Stimulated activated naive CD4-positive, alpha-beta T cell (primary cell): ENCODE measurements around the gene CA12.
"Not testable (repeated sequence)": the region's sequence is repeated elsewhere in the genome, so short reads cannot be mapped to it uniquely, and the experiment has no call there.

ENCODE experiments used
- DNase-seq, 6 experiments: peaks; one replicate each; lab custom pipeline; 2025; lab: John Stamatoyannopoulos, UW

Gene CA12

DNA sequence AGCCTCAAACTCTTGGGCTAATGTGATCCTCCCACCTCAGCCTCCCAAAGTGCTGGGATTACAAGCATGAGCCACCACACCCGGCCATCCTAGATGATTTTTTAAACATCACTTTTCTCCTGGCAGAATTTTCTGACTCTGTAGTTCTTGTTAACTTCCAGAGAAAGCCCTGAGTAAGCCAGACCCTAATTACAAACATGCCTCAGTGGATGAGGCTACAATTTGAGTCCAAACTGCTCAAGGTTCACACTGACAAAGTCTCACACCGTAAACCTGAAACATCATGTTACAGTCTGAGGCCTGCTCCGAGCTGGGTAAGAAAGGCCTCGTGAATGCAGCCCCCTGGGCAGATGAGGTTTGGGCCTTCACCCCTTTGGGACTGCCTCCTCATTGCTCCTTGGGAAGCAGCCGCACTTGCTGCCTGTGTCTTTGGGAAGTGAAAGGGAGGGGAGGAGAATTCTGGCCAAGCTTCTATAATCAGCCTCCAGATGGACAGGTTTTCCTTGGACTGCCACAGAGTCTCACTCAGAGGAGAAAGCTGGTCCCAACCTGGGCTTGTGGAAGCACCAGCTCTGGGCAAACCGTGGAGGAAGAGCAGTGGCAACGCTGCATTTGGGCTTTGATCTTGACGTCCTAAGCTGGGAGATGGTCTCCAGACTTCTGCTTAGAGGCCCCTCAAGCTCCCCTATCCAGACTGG, 46.0 kb downstream of the CA12 start:
- DNase-seq: no peak

DNA sequence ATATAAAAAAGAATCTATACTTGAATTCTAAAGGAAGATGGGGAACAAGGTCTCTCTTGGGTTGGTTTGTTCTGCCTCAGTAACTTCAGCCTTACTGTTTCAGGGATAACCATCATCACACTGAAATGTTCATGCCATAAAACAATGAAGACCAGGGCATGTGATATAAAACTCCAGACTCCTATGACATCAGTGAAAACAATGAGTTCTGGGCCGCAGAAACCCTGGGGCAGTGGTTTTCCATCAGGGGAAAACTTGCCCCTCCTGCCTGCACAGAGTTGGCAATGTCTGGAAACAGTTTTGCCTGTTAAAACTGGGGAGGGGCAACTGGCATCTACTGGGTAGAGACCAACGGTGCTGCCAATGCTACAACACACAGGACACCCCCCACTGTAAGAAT, 46.8 kb downstream of the CA12 start:
- DNase-seq: no peak

DNA sequence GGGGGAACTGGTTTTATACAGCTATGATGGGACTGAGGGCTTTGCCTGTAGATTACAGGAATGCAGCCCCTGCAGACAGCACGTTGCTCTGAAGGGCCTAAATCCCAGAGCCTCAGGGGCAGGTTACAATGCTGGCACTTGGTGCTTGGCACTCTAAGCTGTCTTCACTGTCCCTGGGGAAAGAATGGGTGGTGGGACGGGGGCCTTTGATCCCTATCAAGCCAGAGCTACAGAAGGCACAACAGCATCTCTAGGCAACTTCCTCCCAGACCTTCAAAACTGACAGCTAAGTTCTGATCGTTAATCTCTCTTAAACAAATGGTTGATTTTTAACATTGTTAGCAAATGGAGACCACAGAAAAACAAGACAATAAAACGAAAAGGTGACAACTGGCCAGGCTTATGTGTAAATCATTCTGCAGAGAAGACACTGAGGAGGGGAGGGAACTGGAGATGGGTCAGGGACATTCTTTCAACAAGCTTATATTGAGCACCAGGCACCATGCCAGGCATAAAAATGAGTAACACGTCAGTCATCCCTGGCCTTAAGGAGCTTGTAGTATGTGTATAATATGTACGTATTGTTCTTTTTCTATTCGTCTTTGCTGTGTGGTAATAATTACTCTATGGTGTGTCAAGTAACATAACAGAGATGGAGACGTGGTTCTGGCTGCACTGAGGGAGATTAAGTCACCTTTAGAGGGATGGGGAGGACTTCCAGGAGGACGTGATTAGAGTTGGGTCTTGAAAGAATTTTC, 49.1 kb downstream of the CA12 start:
- DNase-seq: no peak

DNA sequence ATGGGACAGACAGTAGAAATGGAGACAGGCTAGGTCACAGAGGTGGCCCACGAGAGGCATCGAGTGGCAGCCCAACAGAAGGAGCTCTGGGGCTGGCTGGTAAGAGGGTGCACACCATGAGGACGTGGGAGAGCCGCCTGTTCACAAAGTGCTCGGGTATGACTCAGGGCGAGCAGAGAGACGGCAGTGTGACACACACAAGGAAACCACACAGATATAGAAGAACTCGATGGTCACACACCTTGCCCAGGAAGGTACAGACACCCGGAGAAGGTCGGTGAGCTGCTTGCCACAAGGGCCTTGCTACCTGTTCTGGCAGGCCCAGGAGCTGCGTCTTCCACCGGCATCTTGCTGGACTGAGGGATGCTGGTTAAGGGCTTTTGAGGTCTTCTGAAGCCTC, 50.2 kb downstream of the CA12 start:
- DNase-seq: no peak

DNA sequence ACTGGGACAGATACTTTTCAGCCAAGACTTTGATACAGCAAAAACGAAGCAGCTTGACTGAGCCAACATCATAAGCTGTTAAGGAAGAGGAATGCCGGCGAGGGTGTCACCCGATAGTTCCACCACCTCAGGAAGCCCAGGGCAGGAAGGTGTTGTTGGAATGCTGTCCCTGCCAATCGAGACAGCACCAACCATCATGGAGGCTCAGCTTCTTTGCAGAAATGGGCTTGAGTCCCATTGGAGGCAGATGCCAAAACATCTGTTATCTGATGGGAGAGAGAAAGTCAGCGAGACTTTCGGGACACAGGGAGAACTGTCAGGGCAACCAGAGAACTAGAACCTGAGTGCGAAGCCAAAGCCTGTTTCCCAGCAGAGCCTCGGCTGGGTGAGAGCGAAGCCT, 50.7 kb downstream of the CA12 start:
- DNase-seq: no peak

DNA sequence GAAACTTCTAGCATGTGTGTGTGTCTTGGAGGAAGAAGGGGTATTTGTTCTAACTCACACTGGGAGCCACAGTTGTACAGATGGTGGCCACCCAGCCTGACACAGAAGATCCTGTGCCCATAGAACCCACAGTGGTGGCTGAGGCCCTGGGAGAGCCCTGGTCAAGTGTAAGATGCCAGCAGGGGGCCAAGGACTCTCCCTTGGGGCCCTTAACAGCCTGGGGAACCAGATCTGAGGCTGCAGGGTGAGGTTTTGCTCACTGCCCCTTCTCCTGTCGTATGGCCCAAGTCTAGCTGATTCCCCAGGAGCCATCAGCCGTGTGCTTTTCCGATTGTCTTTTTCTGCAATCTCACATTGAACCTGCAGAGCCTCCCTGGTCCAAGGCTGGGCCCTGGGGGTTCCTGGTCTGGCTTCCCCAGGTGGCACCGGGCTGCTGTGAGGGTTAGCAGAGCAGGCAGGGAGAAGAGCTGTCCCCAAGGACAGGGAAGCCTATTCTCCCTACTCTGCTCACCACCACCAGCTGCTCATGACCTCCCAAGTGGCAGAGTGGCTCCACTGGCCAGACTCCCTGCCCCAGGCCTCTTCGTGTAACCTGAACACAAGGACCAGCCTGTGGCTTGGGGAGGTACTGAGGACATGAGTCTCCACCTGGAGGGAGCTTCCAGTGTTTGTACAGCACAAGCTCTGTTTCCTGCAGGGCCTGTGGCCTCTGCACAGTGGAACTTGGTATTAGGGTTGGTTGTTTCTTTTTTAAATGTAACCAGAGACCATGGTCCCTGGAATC, 51.9 kb downstream of the CA12 start:
- DNase-seq: no peak

DNA sequence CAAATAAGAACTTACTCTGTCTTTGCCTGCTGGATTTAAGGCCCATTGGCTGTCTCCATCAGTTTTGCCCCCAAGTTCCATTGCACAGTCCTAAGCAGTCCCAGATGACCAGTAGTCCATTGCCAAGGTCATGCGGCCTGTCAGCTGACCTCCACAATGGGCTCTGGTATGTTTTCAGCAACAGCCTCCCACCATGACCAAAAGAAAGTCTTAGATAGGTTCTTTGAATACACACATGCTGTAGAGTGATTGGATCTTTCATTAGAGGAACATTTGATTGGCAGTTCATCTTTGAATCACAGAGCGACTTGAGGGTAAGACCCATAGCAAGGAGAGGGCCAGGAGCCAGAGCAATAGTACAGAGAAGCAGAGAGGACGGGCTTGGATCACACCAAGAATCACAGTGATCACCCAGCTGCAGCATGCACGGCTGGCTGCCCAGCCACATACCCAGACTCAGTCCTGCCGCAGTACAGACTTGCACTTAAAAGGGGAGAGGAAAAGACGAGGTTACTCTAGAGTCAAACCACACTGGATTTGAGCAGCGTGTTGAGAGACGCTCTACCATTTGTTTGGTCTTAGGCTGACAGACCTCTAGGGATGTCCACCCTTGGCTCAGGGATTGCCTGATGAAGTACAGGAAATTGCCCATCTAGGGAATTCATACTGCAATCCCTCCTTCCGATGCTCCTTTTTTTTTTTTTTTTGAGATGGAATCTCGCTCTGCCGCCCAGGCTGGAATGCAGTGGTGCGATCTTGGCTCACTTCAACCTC, 53.8 kb downstream of the CA12 start:
- no peak for DNase-seq

DNA sequence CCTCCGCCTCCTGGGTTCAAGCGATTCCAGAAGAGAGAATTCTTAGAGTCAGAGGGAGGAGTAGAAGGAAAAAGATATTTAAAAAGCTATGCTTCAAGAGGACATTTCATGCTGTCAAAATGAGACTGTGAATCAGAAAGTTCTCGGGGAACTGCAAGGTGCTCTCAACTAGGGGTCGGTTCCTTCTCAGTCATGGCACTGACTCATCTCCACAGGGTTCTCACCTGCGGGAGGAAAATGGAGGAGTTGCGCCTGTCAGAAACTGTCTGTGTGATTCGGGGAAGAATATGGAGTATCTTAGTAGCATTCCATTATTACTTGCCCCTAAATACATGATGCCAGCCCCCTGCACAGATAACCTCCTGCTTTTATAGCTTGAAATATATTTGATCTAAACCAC, 56.9 kb downstream of the CA12 start:
- DNase-seq: no peak

DNA sequence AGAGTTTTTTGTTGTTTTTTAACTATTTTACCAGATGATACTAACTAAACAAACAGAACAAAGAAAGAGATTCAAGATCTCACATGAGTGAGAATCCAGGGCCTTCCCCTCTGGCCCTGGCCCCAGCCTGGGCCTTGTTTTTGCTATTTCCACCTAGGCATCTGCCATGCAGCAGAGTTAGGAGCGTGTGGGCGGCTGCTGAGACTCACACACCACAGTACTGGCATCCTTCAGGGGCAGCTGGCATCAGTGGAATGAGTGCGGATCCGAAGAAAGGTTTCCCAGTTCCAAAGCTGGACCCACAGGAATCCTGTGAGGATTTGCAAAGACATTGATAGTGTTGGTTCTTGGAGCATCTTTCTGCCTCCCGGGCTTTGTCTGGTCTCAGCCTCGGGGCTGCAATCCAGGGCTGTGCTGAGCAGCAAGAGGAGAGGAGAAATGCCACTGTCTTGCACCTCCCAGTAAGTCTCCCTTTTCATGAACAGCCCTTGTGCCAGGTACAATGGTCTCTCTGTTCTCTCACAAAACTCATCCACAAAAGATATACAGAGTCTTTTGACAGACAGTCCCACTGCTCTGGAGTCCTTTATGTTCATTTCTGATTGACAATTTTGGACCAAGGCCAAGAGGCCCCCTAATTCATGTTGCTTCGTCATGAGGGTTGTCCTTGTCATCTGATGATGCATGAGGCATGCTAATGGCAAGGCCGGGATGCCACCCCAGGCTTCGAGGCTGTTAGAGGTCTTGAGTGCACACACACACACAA, 57.7 kb downstream of the CA12 start:
- no peak for DNase-seq

DNA sequence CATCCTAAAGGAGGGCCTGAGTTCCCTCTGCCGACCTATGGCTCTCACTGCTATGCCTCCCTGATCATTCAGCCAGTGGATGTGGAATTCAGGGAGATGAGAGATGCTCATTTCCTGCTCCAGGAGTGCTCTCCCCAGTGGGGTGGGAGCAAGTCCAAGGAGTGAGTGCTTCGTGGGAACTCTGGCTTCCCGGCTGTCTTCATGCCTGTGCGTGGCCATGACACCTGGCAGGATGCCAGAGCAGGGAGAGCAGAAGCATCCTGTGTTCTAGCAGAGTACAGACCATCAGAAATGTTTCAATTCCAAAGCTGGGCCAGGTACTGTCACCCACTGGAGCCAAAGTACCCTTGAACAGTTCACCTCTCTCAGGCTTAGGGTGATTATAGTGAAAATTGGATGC, 59.1 kb downstream of the CA12 start:
- no peak for DNase-seq

DNA sequence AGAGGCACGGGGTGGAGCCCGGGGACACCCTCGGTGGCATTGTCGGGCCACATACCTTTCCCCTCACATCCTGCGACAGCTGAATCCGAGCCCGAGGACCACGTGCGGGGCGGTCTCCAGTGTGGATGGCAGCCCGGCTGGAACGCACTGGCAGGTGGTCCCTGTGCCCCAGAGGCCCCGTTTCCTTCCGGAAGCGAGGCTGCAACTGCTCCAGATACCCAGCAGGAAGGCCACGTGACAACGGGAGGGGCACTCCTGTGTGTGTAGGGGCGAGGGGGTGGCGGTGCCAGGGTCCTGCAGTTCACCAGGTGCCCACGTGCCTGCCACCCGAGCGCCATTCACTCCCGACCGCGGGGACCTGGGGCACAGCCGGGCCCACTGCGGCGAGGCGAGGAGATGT, 60.2 kb downstream of the CA12 start:
- no peak for DNase-seq

DNA sequence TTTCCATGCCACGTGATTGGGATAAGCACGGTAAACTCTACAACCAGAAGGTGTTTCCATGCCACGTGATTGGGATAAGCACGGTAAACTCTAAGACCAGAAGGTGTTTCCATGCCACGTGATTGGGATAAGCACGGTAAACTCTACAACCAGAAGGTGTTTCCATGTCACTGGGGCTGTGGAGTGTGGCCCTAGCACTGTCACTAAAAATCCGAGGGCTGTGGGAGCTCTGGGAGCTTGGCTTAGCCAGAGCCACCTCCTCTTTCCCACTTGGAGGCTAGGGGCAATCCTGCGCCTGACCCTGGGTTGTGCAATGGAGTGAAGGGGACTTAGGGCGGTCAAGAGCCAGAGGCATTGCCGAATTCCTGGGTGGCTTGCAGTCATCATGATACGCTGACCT, 60.7 kb downstream of the CA12 start:
- DNase-seq: not testable (repeated sequence)

DNA sequence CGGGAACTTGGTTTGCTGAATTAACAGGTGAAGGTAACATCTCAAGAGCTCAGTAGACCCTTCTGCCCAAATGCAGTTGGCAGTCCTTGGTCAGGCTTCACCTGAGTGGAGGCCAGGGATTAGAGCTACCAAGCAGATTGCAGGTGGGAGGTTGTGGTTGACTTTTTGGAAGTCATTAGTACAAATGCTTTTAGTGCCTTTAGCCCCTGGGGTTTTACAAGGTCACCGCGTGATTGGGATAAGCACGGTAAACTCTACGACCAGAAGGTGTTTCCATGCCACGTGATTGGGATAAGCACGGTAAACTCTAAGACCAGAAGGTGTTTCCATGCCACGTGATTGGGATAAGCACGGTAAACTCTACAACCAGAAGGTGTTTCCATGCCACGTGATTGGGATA, 61.2 kb downstream of the CA12 start:
- DNase-seq: not testable (repeated sequence)

DNA sequence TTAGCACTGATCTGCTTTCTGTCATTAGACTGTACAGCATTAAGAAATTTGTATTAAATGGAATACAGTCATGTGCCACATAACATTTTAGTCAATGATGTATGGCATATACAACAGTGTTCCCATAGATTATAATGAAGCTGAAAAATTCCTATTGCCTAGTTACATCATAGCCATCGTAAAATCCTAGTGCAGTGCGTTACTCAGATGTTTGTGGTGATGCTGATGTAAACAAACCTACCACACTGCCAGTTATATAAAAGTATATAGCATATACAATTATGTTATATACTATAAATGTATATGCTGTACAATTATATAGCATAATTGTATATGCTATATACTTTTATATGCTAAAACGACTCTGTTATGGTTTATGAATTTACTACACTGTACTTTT, 62.6 kb downstream of the CA12 start:
- no peak for DNase-seq

DNA sequence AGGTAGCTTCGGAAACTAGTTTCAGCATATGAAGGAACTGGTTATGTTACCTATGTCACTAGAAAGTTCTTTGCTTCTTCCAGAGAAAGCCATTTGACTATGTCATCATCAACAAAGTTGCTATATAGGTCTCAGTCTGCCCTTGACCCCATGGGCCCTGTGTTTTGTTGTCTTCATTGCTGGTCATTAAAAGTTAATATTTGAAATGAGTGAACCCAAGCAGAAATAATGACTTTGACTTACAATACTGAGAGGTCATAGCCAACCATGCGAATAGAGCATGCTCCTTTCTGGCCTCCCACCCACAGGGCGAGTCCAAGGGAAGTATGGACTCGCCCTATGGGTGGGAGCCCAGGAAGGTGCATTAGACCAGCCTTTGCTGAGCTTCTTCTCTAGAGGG, 63.3 kb downstream of the CA12 start:
- DNase-seq: no peak

DNA sequence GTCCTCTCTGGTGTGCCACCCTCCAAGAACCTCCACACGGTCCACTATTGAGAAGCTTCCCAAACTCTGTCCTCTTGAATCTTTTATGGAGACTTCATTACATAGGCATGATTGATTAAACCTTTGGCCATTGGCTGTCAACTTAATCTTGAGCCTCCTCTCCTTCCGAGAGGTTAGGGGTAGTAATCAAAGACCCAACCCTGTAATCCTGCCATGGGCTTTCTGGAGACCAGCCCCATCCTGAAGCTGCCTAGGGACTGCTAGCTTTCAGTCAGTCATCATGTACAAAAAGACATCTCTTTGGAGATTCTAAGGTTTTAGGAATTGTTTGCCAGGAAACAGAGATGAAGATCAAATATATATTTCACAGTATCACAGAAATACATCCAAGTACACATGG, 67.2 kb downstream of the CA12 start:
- DNase-seq: no peak

DNA sequence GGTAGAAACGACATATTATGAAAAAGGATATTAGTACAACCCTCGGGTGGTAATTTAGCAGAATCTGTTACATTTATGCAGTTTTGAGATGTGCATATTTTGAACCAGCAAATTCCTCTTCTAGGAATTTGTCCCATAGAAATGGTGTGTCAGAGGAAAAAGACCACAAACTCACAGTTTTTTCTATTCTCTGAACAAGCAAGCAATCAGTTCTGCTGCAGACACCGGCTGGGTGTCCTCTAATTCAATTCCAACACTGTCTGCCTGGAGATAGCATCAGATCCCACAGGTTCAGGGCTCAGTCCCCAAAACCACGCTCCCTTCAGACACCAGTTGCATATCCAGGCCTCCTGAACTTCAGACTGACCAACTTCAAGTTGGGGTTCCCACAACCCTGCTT, 67.8 kb downstream of the CA12 start:
- DNase-seq: no peak

DNA sequence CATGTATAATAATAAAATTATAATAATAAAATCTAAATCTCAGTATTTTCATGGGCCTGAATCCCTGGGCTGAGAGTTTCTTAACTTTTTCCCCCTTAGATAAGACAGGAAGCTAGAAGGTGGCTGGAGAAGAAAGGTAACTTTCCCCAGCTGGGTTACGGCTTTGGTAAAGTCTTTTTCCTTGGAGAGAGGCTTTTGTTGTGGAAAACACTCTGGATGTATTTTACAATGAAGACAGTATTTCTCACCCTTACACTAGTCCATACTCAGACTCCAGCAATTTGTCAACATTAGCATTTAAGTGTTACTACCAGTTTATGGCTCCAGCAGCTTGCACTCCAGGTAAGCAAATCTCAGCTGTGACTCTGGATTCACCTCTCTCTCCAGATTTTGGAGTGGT, 69.4 kb downstream of the CA12 start:
- no peak for DNase-seq

DNA sequence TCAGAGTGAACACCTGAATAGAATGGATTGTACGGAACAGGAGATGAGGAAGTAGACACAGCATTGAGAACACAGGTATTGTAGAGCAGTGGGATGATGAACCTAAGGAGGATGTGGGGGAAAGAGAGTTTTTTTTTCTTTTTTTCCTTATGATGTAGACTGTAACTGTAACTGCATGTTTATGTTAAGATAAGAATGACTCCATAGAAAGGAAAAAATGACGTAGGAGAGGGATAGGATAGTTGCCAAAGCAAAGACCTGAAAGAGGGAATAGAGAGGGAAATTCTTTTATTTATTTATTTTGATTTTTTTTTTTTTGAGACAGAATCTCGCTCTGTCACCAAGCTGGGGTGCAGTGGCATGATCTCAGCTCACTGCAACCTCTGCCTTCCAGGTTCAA, 71.0 kb downstream of the CA12 start:
- DNase-seq: no peak

DNA sequence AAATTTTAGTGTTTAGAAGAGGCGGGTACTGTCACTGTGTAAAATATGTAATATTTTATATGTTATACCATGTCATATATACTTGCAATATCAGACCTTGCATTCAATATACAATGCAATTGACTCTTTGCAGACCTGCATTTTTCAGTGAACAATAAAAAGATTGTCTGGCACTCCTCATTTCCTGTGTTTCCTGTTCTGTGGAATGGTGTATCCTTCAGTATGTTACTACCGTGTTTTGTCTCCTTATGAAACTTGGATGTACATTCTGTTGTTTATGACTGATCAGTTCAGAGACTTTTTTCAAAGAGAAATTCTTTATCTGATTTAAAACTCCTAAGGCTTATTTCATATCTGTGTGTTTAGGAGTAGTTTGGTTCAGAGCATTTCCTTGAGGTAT, 72.7 kb downstream of the CA12 start:
- no peak for DNase-seq

DNA sequence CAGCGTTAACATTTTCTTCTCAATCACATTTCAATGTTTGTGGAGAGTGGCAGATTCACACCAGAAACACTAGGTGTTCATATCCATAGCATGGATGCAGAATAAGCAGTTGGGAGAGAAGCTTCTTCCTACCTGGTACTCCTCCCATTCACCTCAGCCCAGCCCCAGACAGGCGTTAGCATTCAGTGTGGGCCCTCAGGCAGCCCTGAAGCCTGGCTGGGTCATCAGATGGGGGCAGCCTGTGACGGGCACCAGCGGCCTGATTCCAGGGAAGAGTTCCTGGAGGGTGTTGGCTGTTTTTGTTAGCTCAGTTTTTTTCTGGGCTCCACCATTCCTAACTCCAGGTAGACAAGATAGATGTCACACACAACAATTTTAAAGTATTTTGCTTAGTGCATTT, 73.2 kb downstream of the CA12 start:
- no peak for DNase-seq
